GM21786 (cell line): ENCODE data around the gene GFI1B.
"Not testable (repeated sequence)": the region's sequence is repeated elsewhere in the genome, so short reads cannot be mapped to it uniquely, and the experiment has no call there.

Experiments
- ATAC-seq: cut with Tn5 transposase; IDR thresholded peaks from one replicate; pipeline ENCODE4 v1.9.1; 2021; ENCODE audit not compliant: unreplicated experiment

The GFI1B gene

GRCh38 chr9:132990781-132991180, 12.3 kb downstream of the GFI1B start:
- ATAC-seq = no peak

DNA sequence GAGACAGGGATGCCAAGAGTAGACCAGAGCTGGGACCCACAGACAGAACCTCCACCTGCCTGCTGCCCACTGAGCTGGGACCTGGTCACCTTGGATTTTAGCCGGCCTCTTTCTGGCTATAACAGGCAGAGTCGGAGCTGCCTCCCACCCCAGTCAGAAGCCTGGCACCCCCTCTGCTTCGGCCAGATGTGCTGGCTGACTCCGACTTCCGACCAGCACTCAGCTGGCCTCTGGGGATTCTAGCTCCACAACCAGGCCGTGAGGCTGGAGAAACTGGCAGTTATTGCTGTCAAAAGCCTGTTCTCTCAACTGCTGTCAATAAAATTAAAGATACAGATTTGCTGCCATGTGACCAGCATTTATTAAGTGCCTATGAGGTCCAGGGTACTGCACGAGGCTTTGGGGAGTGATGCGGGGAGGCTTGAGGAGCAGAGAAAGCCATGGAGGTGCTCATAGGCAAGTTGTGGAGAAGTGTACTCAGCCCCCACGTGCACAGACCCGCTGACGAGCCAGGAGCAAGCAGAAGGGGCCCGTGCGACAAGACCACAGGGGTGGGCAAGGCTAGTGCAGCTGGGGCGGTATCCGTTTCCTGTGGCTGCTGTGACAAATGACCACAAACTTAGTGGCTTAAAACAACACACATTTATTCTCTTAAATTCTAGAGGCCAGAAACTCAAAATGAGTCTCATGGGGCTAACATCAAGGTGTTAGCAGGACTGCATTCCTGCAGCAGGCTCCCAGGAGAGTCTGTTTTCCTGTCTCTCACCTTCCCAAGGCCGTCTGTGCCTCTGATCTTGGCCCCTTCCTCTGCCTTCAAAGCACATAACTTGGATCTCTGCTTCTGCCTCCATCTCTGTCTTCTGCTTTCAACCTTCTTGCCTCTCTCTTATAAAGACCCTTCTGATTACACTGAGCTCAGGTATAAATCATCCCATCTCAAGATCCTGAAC, 13.1 kb downstream of the GFI1B start:
- ATAC-seq = no peak

DNA sequence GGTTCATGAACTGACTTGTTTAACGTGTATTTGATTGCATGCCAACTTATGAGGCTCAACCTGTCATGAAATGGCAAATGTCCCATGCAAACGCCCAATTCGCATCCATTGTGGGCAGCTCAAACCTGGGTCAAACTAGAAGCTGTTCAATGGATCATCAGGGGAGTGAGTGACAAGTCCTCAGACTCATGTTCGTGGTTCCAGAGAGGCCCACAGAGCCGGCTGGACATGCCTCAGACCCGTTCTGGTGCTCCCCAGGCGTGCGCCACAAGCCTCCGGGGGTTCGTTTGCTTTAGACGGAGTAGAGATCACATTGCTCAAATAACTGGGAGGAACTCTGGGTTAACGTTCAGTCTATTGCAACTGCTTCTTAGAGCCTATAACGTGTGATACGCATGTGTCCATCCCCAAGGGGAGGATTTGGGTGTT, 15.0 kb downstream of the GFI1B start:
- ATAC-seq = no peak

DNA sequence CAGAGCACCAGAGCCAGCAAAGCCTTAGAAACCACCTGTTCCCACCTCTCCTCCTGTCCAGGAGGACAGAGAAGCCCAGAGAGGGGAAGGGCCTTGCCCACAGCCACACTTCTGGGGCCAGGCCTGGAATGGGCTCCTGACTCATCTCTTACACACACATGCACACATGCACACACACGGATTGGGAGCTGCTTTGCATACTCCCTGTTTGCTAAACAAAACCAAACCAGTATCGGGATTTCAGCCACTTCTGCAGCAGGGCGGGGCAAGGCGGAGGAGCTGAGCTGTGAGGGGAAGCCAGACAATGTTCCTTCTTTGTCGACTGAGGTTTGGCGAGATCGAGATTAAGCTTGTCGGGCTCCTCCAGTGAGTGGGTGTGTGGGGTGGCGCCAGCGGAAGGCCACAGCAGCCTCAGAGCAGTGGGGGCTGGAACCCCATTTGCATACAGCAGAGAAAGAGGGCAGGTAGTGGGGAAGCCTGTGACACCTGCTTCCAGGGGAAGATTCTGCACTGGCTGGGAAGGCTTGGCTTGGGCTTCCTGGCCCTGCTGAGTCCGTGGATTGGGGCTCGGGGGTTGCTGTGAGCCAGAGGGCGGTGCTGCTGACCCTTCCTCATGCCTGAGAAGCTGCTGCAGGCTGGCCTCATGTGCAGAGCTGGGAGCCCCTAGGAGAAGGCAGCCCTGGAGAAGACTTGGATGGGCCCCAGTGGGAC, 16.1 kb downstream of the GFI1B start:
- ATAC-seq = no peak

- ATAC-seq = no peak
Observed at GRCh38 chr9:132995121-132995420, 16.6 kb downstream of the GFI1B start.

DNA sequence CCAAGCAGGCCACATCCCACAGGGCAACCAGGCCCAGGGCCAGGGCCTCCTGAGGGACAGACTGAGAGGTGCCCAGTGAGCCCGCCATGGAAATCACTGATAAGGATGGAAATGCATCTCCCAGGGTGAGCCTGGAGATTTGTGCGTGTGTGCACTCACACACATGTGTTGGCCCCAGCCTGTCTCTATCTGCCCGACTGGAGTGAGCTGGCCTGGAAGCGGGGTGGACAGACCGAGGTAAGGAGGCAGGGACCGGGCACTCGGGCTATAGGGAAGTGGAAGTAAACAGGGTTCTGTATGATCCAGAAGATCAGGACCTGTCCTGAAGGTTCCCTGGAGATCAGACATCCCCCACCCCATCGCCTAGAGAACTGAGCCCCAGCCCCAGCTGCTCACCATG, 17.4 kb downstream of the GFI1B start:
- ATAC-seq = no peak

GRCh38 chr9:132996526-132996925, 18.0 kb downstream of the GFI1B start:
- no peak for ATAC-seq

- no peak for ATAC-seq
Observed at GRCh38 chr9:132997591-132997990, 19.1 kb downstream of the GFI1B start.

DNA sequence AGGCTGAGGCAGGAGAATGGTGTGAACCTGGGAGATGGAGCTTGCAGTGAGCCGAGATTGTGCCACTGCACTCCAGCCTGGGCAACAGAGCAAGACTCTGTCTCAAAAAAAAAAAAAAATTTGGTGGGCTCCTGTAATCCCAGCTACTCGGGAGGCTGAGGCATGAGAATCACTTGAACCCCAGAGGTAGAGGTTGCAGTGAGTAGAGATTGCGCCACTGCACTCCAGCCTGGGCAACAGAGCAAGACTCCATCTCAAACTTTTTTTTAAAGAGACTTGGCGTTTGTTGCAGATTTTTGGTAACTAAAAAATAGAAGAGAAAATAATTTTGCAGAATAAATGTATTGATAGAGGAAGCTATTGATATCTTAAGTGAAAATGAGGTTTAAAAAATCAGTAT, 19.7 kb downstream of the GFI1B start:
- not testable (repeated sequence) for ATAC-seq

- ATAC-seq = no peak
Observed at GRCh38 chr9:132998831-132999635, 20.5 kb downstream of the GFI1B start.

DNA sequence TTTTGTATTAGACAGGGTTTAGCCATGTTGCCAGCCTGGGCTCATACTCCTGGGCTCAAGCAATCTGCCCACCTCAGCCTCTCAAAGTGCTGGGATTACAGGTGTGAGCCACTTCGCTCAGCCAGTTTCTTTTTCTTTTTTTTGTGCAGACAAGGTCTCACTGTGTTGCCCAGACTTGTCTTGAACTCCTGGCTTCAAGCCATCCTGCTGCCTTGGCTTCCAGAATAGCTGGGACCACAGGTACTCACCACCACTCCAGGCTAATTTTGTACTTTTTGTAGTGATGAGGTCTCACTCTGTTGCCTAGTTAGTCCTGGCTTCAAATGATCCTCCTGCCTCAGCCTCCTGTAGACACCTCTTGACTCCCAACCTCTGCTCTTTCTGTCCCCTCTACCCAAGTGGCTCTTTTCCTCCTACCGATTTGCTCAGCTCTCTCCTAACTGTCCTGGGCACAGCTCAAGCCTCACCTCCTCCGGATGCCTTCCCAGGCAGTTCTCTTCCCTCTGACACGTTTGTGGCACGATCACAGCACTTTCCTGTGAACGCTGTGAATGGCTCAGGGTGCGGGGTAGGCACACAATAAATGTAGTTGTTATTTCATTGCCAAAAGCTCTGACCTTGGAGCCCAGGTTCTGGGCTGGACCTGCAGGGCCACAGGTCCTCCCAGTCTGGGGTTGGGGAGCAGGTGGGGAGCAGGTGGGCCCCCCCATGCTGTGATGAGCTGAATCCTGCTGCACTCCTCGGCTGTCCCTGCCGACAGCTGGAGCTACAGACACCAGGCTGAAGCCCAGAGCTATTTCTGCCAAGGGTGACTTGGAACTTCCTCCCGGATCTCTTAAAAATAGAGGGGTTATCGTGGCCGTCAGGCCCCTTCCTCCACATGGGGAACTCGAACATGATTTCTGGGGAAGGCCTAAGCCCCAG, 23.9 kb downstream of the GFI1B start:
- ATAC-seq = no peak

GRCh38 chr9:133003071-133003461, 24.6 kb downstream of the GFI1B start:
- ATAC-seq = no peak

- no peak for ATAC-seq
Observed at GRCh38 chr9:133003671-133004090, 25.2 kb downstream of the GFI1B start.

- no peak for ATAC-seq
Observed at GRCh38 chr9:133004091-133004998, 25.9 kb downstream of the GFI1B start.

GRCh38 chr9:133004999-133005760, 26.7 kb downstream of the GFI1B start:
- no peak for ATAC-seq

DNA sequence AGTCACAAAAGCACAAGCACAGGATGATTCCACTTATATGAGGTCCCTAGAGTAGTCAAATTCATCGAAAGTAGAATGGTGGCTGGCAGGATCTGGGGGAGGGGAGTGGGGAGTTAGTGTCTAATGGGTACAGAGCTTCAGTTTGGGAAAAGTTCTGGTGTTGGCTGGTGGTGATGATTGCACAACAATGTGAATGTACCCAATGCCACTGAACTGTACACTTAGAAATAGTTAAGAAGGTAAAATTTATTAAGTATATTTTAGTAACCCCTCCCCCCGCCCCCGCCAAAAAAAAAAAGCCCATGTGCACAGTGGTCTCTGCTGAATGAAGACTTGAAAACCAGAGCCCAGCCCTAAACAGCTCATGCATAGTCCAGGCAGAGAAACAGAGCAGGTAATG, 27.5 kb downstream of the GFI1B start:
- ATAC-seq = no peak

DNA sequence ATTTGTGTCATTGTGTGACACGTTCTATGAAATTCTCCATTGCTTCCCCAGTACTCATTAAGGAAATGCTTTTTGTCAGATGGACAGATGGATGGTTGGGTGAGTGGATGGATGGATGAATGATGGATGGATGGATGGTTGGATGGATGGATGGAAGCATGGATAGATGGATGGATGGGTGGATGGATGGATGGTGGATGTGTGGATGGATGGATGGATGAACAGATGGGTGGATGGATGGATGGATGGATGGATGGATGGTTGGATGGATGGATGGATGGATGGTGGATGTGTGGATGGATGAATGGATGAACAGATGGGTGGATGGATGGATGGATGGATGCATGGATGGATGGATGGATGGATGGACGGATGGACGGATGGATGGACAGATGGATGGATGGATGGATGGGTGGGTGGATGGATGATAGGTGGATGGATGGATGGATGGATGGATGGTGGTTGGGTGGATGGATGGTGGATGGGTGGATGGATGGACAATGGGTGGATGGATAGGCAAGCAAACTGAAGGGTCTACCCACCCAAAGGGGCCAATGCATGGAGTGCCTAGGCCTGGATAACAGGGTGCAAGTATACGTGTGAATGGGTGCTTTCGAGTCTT, 28.3 kb downstream of the GFI1B start:
- ATAC-seq = no peak

DNA sequence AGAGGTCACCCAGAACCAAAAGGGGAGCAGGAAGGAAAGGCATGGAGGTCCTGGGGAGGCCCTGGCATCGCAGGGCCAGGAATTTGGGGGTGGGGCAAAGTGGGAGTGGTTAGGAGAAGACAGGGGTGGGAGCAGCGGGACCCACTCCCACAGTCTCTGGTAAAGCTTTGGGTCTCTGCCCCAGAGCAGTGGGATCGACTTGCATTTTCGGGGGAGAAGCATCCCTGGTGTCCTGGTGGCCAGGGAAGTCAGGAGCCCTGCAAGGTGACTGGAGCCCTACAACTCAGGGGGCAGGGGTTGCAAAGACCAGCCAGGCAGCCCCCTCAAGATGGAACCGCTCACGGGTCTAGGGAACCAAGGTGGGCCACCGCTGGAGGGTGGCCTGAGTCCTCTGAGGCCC, 29.9 kb downstream of the GFI1B start:
- no peak for ATAC-seq
